ENCODE results near the gene NSFL1C.

NSFL1C gene

GRCh38 chr20:1508574-1508973, 41.9 kb upstream of the NSFL1C start:
- Histone ChIP-seq H3K4me2 (ENCODE audit: insufficient read depth, low read length) (no peak overlapping the region), H3K9ac (ENCODE audit: low read depth, low read length) (no peak overlapping the region), H3K4me1 (ENCODE audit: insufficient read depth, low read length) (no peaks in the 10 kb centered on the region), H2AFZ (ENCODE audit: low read depth, low read length) (no peak overlapping the region), H3K36me3 (ENCODE audit: insufficient read depth, low read length) (no peaks in the 10 kb centered on the region), H3K79me2 (ENCODE audit: insufficient read depth, low read length) (no peaks in the 10 kb centered on the region), H4K20me1 (ENCODE audit: insufficient read depth, low read length) (no peaks in the 10 kb centered on the region), H3K4me3 (ENCODE audit: low read depth in 1 of 2, low read length in 2 of 2) (no peak overlapping the region), H3K27ac (ENCODE audit: low read length) (no peak overlapping the region), H3K27me3 (ENCODE audit: insufficient read depth, low read length, poor library complexity) (peaks cover 7% of the 10 kb centered on the region), H3K9me3 (ENCODE audit: insufficient read depth, low read length, severe bottlenecking) (no peaks in the 10 kb centered on the region)
- DNase-seq (no peak), ATAC-seq (ENCODE audit: insufficient read depth, low read depth) (no peak)
- no peak for TF ChIP-seq EZH2 (IDR thresholded peaks at IDR 0.05; ENCODE audit: borderline replicate concordance, low read depth, low read length, severe bottlenecking)
- TF ChIP-seq, protein P1, sequence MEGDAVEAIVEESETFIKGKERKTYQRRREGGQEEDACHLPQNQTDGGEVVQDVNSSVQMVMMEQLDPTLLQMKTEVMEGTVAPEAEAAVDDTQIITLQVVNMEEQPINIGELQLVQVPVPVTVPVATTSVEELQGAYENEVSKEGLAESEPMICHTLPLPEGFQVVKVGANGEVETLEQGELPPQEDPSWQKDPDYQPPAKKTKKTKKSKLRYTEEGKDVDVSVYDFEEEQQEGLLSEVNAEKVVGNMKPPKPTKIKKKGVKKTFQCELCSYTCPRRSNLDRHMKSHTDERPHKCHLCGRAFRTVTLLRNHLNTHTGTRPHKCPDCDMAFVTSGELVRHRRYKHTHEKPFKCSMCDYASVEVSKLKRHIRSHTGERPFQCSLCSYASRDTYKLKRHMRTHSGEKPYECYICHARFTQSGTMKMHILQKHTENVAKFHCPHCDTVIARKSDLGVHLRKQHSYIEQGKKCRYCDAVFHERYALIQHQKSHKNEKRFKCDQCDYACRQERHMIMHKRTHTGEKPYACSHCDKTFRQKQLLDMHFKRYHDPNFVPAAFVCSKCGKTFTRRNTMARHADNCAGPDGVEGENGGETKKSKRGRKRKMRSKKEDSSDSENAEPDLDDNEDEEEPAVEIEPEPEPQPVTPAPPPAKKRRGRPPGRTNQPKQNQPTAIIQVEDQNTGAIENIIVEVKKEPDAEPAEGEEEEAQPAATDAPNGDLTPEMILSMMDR (IDR thresholded peaks at IDR 0.05; ENCODE audit: borderline replicate concordance, extremely low read depth, low read length, poor library complexity, severe bottlenecking): no peak

- Histone ChIP-seq H4K20me1 (ENCODE audit: insufficient read depth, low read length) (no peaks in the 10 kb centered on the region), H3K9me3 (ENCODE audit: insufficient read depth, low read length, severe bottlenecking) (peaks cover 4% of the 10 kb centered on the region), H3K27ac (ENCODE audit: low read length) (no peak overlapping the region), H3K4me2 (ENCODE audit: insufficient read depth, low read length) (no peak overlapping the region), H2AFZ (ENCODE audit: low read depth, low read length) (no peak overlapping the region), H3K9ac (ENCODE audit: low read depth, low read length) (no peak overlapping the region), H3K27me3 (ENCODE audit: insufficient read depth, low read length, poor library complexity) (peaks cover 7% of the 10 kb centered on the region), H3K4me1 (ENCODE audit: insufficient read depth, low read length) (peaks cover 2% of the 10 kb centered on the region; the same call in 1 of the 2 replicates), H3K36me3 (ENCODE audit: insufficient read depth, low read length) (no peaks in the 10 kb centered on the region), H3K4me3 (ENCODE audit: low read depth in 1 of 2, low read length in 2 of 2) (no peak overlapping the region), H3K79me2 (ENCODE audit: insufficient read depth, low read length) (no peaks in the 10 kb centered on the region)
- TF ChIP-seq EZH2 (IDR thresholded peaks at IDR 0.05; ENCODE audit: borderline replicate concordance, low read depth, low read length, severe bottlenecking): no peak
- TF ChIP-seq, protein P1 (IDR thresholded peaks at IDR 0.05; ENCODE audit: borderline replicate concordance, extremely low read depth, low read length, poor library complexity, severe bottlenecking): no peak
- ATAC-seq (ENCODE audit: insufficient read depth, low read depth) (no peak), DNase-seq (no peak)
Measured at GRCh38 chr20:1507276-1507675, 40.6 kb upstream of the NSFL1C start.

- no peak for DNase-seq
- H3K36me3 ChIP-seq (ENCODE audit: insufficient read depth, low read length): no peaks in the 10 kb centered on the region
- no peak overlapping the region for H3K27ac ChIP-seq (ENCODE audit: low read length)
- no peaks in the 10 kb centered on the region for H3K79me2 ChIP-seq (ENCODE audit: insufficient read depth, low read length)
- no peak overlapping the region for H3K4me3 ChIP-seq (ENCODE audit: low read depth in 1 of 2, low read length in 2 of 2)
- H3K4me2 ChIP-seq (ENCODE audit: insufficient read depth, low read length): no peak overlapping the region
- peaks cover 8% of the 10 kb centered on the region for H3K4me1 ChIP-seq (ENCODE audit: insufficient read depth, low read length)
- no peak overlapping the region for H3K9ac ChIP-seq (ENCODE audit: low read depth, low read length)
- H4K20me1 ChIP-seq (ENCODE audit: insufficient read depth, low read length): no peaks in the 10 kb centered on the region
- no peak for ATAC-seq (ENCODE audit: insufficient read depth, low read depth)
- H3K27me3 ChIP-seq (ENCODE audit: insufficient read depth, low read length, poor library complexity): peaks cover 7% of the 10 kb centered on the region
- no peak for TF ChIP-seq EZH2 (IDR thresholded peaks at IDR 0.05; ENCODE audit: borderline replicate concordance, low read depth, low read length, severe bottlenecking)
- TF ChIP-seq, protein P1 (IDR thresholded peaks at IDR 0.05; ENCODE audit: borderline replicate concordance, extremely low read depth, low read length, poor library complexity, severe bottlenecking): no peak
- peaks cover 4% of the 10 kb centered on the region for H3K9me3 ChIP-seq (ENCODE audit: insufficient read depth, low read length, severe bottlenecking)
- no peak overlapping the region for H2AFZ ChIP-seq (ENCODE audit: low read depth, low read length)
Measured at GRCh38 chr20:1505871-1506270, 39.2 kb upstream of the NSFL1C start.

DNA sequence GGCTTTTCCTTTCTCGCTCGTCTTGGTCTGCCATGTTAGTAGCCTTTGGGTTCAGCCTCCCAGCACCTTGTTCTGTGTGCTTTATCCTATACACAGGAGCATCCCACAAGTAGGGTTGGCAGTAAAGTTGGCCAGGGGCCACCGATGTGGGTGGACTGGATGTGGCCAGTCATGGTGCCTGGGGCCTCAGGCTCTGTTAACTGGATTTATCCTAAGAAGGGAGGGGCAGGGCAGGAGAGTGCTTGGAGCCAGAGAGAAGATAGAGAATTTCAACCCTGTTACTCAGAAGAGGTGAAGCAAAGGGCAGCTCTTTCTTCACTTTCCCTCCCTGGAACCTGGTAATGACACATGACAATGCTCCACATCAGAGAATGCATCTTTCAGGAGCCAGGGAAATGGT, 38.7 kb upstream of the NSFL1C start:
- H3K27ac ChIP-seq (ENCODE audit: low read length): no peak overlapping the region
- H3K9me3 ChIP-seq (ENCODE audit: insufficient read depth, low read length, severe bottlenecking): peaks cover 4% of the 10 kb centered on the region
- H3K27me3 ChIP-seq (ENCODE audit: insufficient read depth, low read length, poor library complexity): peaks cover 7% of the 10 kb centered on the region
- no peak for DNase-seq
- H2AFZ ChIP-seq (ENCODE audit: low read depth, low read length): no peak overlapping the region
- H3K9ac ChIP-seq (ENCODE audit: low read depth, low read length): no peak overlapping the region
- H3K36me3 ChIP-seq (ENCODE audit: insufficient read depth, low read length): no peaks in the 10 kb centered on the region
- no peaks in the 10 kb centered on the region for H3K79me2 ChIP-seq (ENCODE audit: insufficient read depth, low read length)
- TF ChIP-seq EZH2 (IDR thresholded peaks at IDR 0.05; ENCODE audit: borderline replicate concordance, low read depth, low read length, severe bottlenecking): no peak
- TF ChIP-seq, protein P1 (IDR thresholded peaks at IDR 0.05; ENCODE audit: borderline replicate concordance, extremely low read depth, low read length, poor library complexity, severe bottlenecking): no peak
- no peaks in the 10 kb centered on the region for H4K20me1 ChIP-seq (ENCODE audit: insufficient read depth, low read length)
- ATAC-seq (ENCODE audit: insufficient read depth, low read depth): no peak
- H3K4me2 ChIP-seq (ENCODE audit: insufficient read depth, low read length): no peak overlapping the region
- H3K4me1 ChIP-seq (ENCODE audit: insufficient read depth, low read length): peaks cover 13% of the 10 kb centered on the region
- H3K4me3 ChIP-seq (ENCODE audit: low read depth in 1 of 2, low read length in 2 of 2): no peak overlapping the region
